Body of pancreas (tissue), 4 donors: Measurements from ENCODE around the gene ZSCAN5C.
A peak's percentile ranks its signal among the peaks of the same experiment; 100 is the strongest.

Source experiments
- POLR2A ChIP-seq, 3 donors: fragments of 450-650 bp; IDR thresholded peaks; one replicate each; pipeline ENCODE4 v1.6.1; 2016; ENCODE audit warnings: antibody characterized with exemption in 3 of 3, mild to moderate bottlenecking in 2 of 3
- TF ChIP-seq, protein P1 (sequence below), 7 experiments: fragments of 450-650 bp in 4 of 7; fragments of 200-600 bp in 3 of 7; sonication (generic) in 3 of 7; IDR thresholded peaks; one replicate each; pipeline ENCODE4 v1.5.1; 2016 to 2019; ENCODE audit warnings: antibody characterized with exemption in 7 of 7

DNA sequence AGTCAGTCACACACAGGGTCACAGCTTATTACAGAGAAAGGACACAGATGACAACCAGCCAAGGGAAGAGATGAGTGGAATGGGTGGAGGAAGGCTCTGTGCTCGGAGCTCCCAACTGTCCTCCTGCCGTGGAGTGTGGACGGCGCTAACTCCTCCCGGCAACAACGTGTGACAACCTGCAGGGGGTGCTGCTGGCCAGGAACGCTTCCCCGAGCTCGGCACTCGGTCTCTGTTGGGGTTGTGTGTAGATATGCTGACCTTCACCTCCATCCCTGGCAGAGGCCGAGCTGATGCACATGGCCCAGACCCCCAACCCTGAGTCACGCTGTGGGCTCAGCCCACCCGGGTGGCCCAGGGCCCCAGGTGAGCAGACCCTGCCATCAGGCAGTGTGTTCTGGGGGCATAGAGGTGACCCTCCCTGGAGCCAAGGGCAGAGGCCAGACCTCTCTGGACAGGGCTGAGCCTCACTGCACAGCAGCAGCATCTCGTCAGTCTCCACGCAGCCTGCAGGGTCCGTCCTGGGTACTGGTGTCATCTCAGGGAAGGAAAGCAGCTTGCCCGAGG lies 46.9 kb upstream of the ZSCAN5C start:
- TF ChIP-seq, protein P1, sequence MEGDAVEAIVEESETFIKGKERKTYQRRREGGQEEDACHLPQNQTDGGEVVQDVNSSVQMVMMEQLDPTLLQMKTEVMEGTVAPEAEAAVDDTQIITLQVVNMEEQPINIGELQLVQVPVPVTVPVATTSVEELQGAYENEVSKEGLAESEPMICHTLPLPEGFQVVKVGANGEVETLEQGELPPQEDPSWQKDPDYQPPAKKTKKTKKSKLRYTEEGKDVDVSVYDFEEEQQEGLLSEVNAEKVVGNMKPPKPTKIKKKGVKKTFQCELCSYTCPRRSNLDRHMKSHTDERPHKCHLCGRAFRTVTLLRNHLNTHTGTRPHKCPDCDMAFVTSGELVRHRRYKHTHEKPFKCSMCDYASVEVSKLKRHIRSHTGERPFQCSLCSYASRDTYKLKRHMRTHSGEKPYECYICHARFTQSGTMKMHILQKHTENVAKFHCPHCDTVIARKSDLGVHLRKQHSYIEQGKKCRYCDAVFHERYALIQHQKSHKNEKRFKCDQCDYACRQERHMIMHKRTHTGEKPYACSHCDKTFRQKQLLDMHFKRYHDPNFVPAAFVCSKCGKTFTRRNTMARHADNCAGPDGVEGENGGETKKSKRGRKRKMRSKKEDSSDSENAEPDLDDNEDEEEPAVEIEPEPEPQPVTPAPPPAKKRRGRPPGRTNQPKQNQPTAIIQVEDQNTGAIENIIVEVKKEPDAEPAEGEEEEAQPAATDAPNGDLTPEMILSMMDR (IDR thresholded peaks at IDR 0.05): peak; percentile 32 to 59 (median 52)
- no peak for TF ChIP-seq POLR2A (IDR thresholded peaks at IDR 0.05)
